22Rv1 (cell line): Measurements from ENCODE around the gene ZFYVE19.

ENCODE experiments used
- CTCF ChIP-seq: fragments of 450-650 bp; IDR thresholded peaks from 2 replicates; pipeline ENCODE4 v1.5.1; 2017; ENCODE audit warnings: mild to moderate bottlenecking
- ZFX ChIP-seq: fragments of 450-650 bp; IDR thresholded peaks from 2 replicates; pipeline ENCODE4 v1.6.1; 2017; ENCODE audit warnings: antibody characterized with exemption, borderline replicate concordance

GRCh38 chr15:40859206-40859851 is 52.4 kb downstream of the ZFYVE19 start:
- TF ChIP-seq CTCF (peak; percentile 91), ZFX (no peak)
